Measurements from ENCODE around the gene COQ8A.

- no peak for TF ChIP-seq CTCF (IDR thresholded peaks at IDR 0.05)
- TF ChIP-seq POLR2A (IDR thresholded peaks at IDR 0.05) = no peak
Observed at GRCh38 chr1:226985239-226985838, 45.2 kb downstream of the COQ8A start.

Measured in adrenal gland (tissue), 5 donors.